ENCODE data around the gene KIF13A. TPM values are rescaled to one million over a fixed set of nuclear protein-coding genes. Genes with fewer than 3 reads are reported as not detected.
"Not testable (repeated sequence)": the region's sequence is repeated elsewhere in the genome, so short reads cannot be mapped to it uniquely, and the experiment has no call there.

KIF13A gene
- total RNA-seq, 2 experiments from 2014 or later: 0.91 to 1.4 TPM

GRCh38 chr6:17861361-17861760 lies 126.1 kb downstream of the KIF13A start:
- no peak overlapping the region for H3K4me3 ChIP-seq (ENCODE audit: low read length)
- H3K4me1 ChIP-seq (ENCODE audit: insufficient read depth, low read length): no peaks in the 10 kb centered on the region
- no peaks in the 10 kb centered on the region for H3K36me3 ChIP-seq (ENCODE audit: insufficient read depth, low read length)
- no peaks in the 10 kb centered on the region for H3K9me3 Mint-ChIP-seq
- H3K9me3 ChIP-seq (ENCODE audit: control insufficient read depth in 1 of 2, insufficient read depth in 1 of 2, low read length in 2 of 2): no peaks in the 10 kb centered on the region
- DNase-seq: no peak
- no peaks in the 10 kb centered on the region for H3K4me1 Mint-ChIP-seq (ENCODE audit: low read depth)
- H3K4me3 Mint-ChIP-seq: no peak overlapping the region
- no peak for TF ChIP-seq CTCF (IDR thresholded peaks at IDR 0.05)
- ChIA-PET CTCF (no interaction called here), POLR2A (no interaction called here)
- no peaks in the 10 kb centered on the region for H3K27me3 ChIP-seq (ENCODE audit: control insufficient read depth in 1 of 2, insufficient read depth in 2 of 2, low read length in 2 of 2)
- H3K36me3 Mint-ChIP-seq (ENCODE audit: low read depth): no peaks in the 10 kb centered on the region
- no peak overlapping the region for H3K27ac Mint-ChIP-seq
- no peak for ATAC-seq (ENCODE audit: poor library complexity)
- no peak overlapping the region for H3K27ac ChIP-seq (ENCODE audit: low read depth in 1 of 2, low read length in 2 of 2)
- intact Hi-C loops (cut with DNase I, micrococcal nuclease): no loop called here
- peaks cover 9% of the 10 kb centered on the region for H3K27me3 Mint-ChIP-seq

- Mint-ChIP-seq H3K27ac (no peak overlapping the region), H3K4me3 (no peak overlapping the region), H3K36me3 (ENCODE audit: low read depth) (no peaks in the 10 kb centered on the region), H3K9me3 (no peaks in the 10 kb centered on the region), H3K4me1 (ENCODE audit: low read depth) (no peaks in the 10 kb centered on the region), H3K27me3 (peaks cover 9% of the 10 kb centered on the region)
- Histone ChIP-seq H3K9me3 (ENCODE audit: control insufficient read depth in 1 of 2, insufficient read depth in 1 of 2, low read length in 2 of 2) (no peaks in the 10 kb centered on the region), H3K4me1 (ENCODE audit: insufficient read depth, low read length) (no peaks in the 10 kb centered on the region), H3K36me3 (ENCODE audit: insufficient read depth, low read length) (no peaks in the 10 kb centered on the region), H3K27ac (ENCODE audit: low read depth in 1 of 2, low read length in 2 of 2) (no peak overlapping the region), H3K27me3 (ENCODE audit: control insufficient read depth in 1 of 2, insufficient read depth in 2 of 2, low read length in 2 of 2) (no peaks in the 10 kb centered on the region), H3K4me3 (ENCODE audit: low read length) (no peak overlapping the region)
- CTCF ChIA-PET: no interaction called here
- ATAC-seq (ENCODE audit: poor library complexity) (no peak), DNase-seq (no peak)
- no peak for TF ChIP-seq CTCF (IDR thresholded peaks at IDR 0.05)
- POLR2A ChIA-PET: no interaction called here
- intact Hi-C loops (cut with DNase I, micrococcal nuclease): no loop called here
Observed at GRCh38 chr6:17859846-17860245, 127.6 kb downstream of the KIF13A start.

GRCh38 chr6:17858584-17858983 lies 128.9 kb downstream of the KIF13A start:
- TF ChIP-seq CTCF (IDR thresholded peaks at IDR 0.05): no peak
- no peak overlapping the region for H3K27ac Mint-ChIP-seq
- Histone ChIP-seq H3K9me3 (ENCODE audit: control insufficient read depth in 1 of 2, insufficient read depth in 1 of 2, low read length in 2 of 2) (no peaks in the 10 kb centered on the region), H3K4me3 (ENCODE audit: low read length) (no peak overlapping the region), H3K27me3 (ENCODE audit: control insufficient read depth in 1 of 2, insufficient read depth in 2 of 2, low read length in 2 of 2) (no peaks in the 10 kb centered on the region), H3K4me1 (ENCODE audit: insufficient read depth, low read length) (no peaks in the 10 kb centered on the region), H3K27ac (ENCODE audit: low read depth in 1 of 2, low read length in 2 of 2) (no peak overlapping the region), H3K36me3 (ENCODE audit: insufficient read depth, low read length) (no peaks in the 10 kb centered on the region)
- DNase-seq (no peak), ATAC-seq (ENCODE audit: poor library complexity) (no peak)
- no peak overlapping the region for H3K4me3 Mint-ChIP-seq
- intact Hi-C loops (cut with DNase I, micrococcal nuclease): no loop called here
- ChIA-PET CTCF (no interaction called here), POLR2A (no interaction called here)
- no peaks in the 10 kb centered on the region for H3K36me3 Mint-ChIP-seq (ENCODE audit: low read depth)
- H3K27me3 Mint-ChIP-seq: peaks cover 3% of the 10 kb centered on the region
- H3K4me1 Mint-ChIP-seq (ENCODE audit: low read depth): no peaks in the 10 kb centered on the region
- no peaks in the 10 kb centered on the region for H3K9me3 Mint-ChIP-seq

- H3K36me3 ChIP-seq (ENCODE audit: insufficient read depth, low read length); CTCF ChIA-PET; intact Hi-C loops (cut with DNase I, micrococcal nuclease): not testable (repeated sequence)
Observed at GRCh38 chr6:17857188-17857587, 130.2 kb downstream of the KIF13A start.

More at GRCh38 chr6:17857188-17857587, 130.2 kb downstream of the KIF13A start:
- H3K4me3 ChIP-seq (ENCODE audit: low read length); H3K4me1 Mint-ChIP-seq (ENCODE audit: low read depth); POLR2A ChIA-PET; H3K9me3 Mint-ChIP-seq; H3K9me3 ChIP-seq (ENCODE audit: control insufficient read depth in 1 of 2, insufficient read depth in 1 of 2, low read length in 2 of 2); H3K27ac ChIP-seq (ENCODE audit: low read depth in 1 of 2, low read length in 2 of 2); H3K36me3 Mint-ChIP-seq (ENCODE audit: low read depth); H3K27ac Mint-ChIP-seq; H3K27me3 ChIP-seq (ENCODE audit: control insufficient read depth in 1 of 2, insufficient read depth in 2 of 2, low read length in 2 of 2); H3K4me3 Mint-ChIP-seq; ATAC-seq (ENCODE audit: poor library complexity); DNase-seq; H3K27me3 Mint-ChIP-seq; H3K4me1 ChIP-seq (ENCODE audit: insufficient read depth, low read length): not testable (repeated sequence)

All from CD4-positive, alpha-beta T cell (primary cell).